NCI-H2081 (cell line): ENCODE results near the gene C8G.

Experiments used
- DNase-seq, 2 experiments: peaks; one replicate each; lab custom pipeline; 2025; lab: John Stamatoyannopoulos, UW

The C8G gene

DNA sequence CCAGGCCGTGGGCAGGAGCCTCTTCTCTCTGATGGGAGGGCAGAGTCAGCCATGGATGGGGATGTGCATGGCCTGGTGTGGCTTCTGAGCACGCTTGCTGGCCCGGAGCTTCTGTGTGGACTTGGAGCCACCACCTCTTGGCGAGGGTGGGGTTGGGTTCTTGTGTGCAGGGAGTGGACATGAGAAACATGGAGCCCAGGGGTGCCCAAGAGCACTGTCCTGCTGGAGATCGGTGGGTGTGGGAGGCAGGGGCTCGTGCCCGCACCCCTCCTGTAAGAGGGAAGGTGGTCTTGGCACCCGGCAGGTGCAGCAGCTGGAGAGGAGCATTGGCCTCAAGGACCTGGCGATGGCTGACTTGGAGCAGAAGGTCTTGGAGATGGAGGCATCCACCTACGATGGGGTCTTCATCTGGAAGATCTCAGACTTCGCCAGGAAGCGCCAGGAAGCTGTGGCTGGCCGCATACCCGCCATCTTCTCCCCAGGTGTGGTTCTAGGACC, 24.3 kb upstream of the C8G start:
- DNase-seq, result no peak

- DNase-seq, result no peak
Observed at GRCh38 chr9:136921307-136921706, 23.7 kb upstream of the C8G start.

DNA sequence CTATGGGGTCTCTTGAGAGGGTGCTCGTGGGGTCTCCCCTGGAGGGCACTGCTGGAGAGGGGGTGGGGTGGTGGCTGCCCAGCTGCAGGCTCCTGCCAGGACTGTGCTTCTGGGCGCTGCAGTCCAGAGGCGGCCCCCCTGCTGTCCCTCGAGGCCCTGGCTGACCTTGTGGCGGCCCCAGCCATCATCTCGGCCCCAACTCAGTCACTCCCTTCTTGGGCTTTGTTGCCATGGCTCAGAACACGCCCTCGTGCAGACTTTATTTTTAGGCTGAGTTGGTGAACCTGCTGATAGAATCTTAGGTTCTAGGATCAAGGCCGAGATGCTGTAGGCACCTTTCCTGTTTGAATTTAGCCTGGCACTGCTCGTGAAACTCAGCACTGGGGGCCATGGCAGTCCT, 23.3 kb upstream of the C8G start:
- DNase-seq, result no peak

DNA sequence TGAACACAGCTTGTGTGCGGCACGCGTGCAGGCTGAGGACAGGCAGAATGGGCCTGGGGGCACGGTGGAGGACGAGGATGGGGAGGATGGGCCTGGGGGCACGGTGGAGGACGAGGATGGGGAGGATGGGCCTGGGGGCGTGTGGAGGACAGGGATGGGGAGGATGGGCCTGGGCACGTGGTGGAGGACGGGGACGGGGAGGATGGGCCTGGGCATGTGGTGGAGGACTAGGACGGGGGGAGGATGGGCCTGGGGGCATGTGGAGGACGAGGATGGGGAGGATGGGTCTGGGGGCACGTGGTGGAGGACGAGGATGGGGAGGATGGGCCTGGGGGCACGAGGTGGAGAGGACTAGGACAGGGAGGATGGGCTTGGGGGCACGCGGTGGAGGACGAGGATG, 22.5 kb upstream of the C8G start:
- no peak for DNase-seq

DNA sequence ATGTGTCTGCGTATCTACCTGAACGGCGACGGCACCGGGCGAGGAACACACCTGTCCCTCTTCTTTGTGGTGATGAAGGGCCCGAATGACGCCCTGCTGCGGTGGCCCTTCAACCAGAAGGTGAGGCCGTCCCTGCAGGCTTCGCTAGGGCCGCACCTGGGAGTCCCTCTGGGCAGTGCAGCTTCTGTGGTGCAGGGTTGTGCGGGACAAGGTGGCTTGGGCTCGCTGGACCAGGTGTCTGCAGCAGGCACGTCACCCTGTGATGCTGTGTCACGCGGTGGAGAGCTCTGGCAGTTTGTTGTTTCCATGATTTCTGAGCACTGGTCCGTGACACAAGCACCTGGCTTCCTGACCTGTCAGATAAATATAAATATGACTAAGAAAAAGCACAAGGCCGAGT, 21.2 kb upstream of the C8G start:
- no peak for DNase-seq

DNA sequence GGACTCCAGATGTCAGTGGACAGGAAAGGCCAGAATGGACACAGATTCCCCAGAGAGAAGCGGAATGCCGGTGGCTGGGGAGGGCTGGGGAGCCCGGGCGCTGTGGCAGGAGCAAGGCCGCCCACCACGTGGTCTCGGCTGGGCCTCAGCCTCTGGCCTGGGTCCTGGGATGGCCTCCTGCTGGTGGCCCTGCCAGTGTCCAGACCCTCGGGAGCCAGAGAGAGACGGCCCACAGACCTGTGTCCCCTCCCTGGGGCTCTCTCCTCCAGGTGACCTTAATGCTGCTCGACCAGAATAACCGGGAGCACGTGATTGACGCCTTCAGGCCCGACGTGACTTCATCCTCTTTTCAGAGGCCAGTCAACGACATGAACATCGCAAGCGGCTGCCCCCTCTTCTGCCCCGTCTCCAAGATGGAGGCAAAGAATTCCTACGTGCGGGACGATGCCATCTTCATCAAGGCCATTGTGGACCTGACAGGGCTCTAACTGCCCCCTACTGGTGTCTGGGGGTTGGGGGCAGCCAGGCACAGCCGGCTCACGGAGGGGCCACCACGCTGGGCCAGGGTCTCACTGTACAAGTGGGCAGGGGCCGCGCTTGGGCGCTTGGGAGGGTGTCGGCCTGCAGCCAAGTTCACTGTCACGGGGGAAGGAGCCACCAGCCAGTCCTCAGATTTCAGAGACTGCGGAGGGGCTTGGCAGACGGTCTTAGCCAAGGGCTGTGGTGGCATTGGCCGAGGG, 19.5 kb upstream of the C8G start:
- no peak for DNase-seq

- DNase-seq, result no peak
Observed at GRCh38 chr9:136926154-136926704, 18.8 kb upstream of the C8G start.

GRCh38 chr9:136926749-136927148, 18.3 kb upstream of the C8G start:
- DNase-seq, result no peak

DNA sequence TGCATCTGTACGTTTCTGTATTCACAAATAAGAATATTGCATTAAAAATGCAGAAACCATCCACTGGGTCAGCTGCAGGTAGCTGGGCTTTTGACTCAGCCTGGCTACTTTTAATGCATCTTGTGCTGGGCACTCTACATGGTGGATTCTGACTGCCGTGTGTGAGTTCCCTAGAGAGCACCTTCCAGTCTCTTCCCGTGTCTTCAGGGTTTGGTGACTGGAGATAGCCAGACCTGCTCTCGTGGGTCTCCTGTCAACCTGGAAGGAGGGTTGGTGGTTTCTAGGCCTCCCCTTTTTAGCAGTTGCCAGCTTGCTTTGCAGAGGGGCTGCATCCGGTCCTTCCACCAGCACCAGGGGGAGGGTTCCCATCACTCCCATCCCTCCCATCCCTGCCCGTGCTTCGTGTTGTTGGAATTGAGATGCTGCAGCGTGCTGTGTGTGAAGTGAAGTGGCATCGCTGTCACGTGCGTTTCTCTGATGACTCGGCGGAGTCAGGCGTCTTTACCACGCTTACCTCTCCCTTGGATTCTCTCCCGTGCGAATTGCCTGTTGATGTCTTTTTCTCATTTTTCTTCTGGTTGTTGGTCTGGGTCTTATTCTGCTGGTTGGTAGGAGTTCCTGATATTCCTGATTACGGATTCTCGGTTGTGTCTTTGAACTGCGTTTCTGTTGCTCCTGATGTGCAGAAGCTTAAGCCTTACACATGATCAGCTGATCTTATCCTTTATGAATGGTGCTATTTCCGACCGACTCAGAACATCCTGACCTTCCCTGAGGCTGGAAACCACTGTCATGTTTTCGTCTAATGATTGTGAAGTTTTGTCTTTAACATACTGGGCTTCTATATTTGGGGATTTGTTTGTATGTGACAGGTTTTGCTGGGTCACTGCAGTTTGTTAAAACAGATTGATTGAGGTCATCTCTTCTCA, 17.4 kb upstream of the C8G start:
- no peak for DNase-seq

- DNase-seq, result no peak
Observed at GRCh38 chr9:136928591-136928990, 16.5 kb upstream of the C8G start.

- no peak for DNase-seq
Observed at GRCh38 chr9:136930014-136930413, 15.0 kb upstream of the C8G start.

DNA sequence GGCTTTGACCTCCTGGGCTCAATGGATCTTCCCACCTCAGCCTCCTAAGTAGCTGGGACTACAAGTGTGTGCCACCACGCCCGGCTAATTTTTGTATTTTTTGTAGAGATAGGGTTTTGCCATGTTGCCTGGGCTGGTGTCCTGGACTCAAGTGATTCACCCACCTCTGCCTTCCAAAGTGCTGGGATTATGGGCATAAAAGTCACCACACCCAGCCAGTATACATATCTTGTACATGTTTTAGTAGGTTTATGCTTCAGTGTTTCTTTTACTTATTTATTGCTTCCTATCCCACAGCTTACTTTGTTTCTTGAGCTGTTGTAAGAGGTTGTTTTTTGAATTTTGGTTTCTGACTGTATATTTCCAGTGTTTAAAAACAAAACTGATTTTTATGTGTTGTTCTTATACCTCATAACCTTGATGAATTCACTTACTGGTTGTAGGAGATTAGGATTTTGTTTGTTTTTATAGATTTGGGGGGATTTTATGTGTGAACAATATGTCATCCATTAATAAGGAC, 13.4 kb upstream of the C8G start:
- DNase-seq, result no peak

- no peak for DNase-seq
Observed at GRCh38 chr9:136934277-136934676, 10.8 kb upstream of the C8G start.

- DNase-seq, result no peak
Observed at GRCh38 chr9:136935651-136936050, 9.4 kb upstream of the C8G start.

- no peak for DNase-seq
Observed at GRCh38 chr9:136936645-136937170, 8.3 kb upstream of the C8G start.

DNA sequence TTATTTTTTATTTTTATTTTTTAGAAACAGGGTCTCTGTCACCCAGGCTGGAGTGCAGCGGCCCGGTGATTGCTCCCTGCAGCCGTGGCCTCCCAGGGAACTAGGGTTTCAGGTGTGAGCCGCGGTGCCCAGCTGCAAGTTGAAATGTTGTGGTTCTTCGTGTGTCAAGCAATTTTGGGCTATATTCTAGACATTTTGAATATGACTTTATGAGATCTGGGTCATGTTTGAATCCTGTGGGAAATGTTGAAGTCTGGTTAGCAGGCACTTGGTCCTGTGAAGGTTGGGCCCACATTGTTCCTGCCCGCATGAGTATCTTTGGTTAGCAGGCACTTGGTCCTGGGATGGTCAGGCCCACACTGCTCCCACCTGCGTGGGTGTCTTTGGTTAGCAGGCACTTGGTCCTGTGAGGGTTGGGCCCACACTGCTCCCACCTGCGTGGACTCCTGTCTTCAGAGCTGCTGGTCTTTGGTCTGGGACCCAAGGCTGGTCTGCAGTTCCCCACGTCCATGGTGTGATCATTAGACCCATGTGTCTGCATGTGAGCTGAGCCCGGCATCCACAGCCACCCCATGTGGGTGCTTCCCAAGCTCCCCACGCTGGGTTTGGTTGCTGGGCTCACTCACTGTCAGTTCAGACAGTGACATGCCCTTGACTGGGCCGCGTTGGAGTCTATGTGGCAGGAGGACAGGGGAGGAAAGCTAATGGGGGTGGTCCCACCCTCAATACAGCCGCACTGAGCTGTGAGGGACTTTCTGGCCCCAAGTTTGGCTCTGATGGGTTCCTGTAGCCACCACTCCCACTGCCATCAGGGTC, 7.6 kb upstream of the C8G start:
- DNase-seq, result no peak

DNA sequence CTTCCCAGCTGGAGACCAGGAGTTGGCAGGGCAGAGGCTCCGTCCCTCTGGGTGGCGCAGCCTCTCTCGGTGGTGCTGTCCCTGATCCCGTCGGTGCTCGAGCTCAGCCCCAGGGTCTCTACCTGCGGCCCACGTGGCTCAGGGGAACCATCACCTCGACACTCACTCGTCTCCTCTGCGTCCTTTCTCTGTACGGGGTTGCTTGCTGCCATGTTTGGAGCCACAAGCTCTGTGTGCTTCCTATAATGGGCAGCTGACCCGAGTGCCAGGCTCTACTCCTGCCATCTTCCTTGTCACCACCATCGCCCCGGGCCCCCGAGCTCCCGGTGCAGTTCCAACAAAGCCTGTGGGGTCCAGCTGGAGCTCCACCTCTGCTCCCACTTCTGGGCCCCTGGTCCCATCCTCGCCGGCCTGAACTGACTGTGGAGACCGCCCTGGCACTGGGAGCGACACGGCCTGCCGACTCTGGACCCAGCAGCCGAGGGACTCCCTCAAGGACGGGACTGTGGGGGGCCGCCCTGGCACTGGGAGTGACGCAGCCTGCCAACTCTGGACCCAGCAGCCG, 5.5 kb upstream of the C8G start:
- DNase-seq, result no peak

DNA sequence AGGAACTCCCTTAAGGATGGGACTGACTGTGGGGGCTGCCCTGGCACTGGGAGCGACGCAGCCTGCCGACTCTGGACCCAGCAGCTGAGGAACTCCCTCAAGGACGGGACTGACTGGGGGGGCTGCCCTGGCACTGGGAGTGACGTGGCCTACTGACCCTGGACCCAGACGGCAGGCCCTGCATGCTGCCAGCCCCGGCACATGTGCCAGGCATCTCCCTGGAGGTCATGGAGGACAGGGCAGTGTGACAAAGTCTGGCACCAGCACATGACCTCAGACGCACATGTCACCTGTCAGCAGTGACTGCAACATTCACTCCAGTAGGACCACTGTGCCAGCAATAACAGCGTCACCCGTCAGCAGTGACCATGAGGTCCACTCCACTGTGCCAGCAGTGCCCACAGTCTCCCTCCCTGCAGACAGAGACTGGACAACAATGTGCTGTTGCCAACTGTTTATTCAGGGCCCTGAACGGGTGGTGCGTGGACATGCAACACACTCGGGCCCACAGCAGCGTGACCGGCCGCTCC, 5.0 kb upstream of the C8G start:
- no peak for DNase-seq

DNA sequence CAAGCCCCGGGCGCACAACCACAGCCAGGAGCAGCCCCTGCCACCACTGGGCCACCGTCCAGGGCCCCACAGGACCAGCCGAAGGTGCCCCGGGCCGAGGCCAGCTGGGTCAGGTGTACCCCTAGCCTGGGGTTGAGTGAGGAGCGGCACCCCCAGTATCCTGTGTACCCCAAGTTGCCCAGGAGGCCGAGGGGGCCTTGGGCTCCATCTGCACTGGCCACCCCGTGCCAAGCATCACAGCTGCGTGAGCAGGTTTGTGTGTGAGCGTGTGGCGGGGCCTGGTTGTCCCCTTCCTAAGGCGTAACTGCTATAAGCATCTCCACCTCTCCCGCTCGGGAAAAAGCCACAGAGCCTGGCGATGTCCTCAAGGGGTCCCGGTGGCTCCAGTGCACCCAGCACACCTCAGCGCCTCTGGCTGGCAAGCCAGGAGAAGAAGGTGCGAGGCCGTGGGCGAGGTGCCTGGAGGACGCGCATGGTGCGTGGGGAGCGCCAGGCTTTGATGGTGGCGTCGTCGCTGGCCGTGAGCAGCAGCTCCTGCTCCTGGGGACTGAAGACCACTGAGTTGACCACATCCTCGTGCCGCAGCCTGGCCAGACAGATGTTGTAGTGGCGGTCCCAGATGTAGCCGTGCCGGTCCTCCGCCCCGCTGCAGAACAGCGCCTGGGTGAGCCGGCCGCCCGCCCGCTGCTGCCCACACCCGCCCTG, 4.4 kb upstream of the C8G start:
- no peak for DNase-seq
